ENCODE data around the gene INPP5F.
"Not testable (repeated sequence)": the region's sequence is repeated elsewhere in the genome, so short reads cannot be mapped to it uniquely, and the experiment has no call there.

INPP5F gene

GRCh38 chr10:119821182-119821581 is 95.3 kb downstream of the INPP5F start:
- DNase-seq = no peak

GRCh38 chr10:119824299-119824698 is 98.4 kb downstream of the INPP5F start:
- no peak for DNase-seq

- no peak for DNase-seq
These were observed 100.9 kb downstream of the INPP5F start for GRCh38 chr10:119826771-119827170.

GRCh38 chr10:119827430-119827829 is 101.6 kb downstream of the INPP5F start:
- DNase-seq = no peak

DNA sequence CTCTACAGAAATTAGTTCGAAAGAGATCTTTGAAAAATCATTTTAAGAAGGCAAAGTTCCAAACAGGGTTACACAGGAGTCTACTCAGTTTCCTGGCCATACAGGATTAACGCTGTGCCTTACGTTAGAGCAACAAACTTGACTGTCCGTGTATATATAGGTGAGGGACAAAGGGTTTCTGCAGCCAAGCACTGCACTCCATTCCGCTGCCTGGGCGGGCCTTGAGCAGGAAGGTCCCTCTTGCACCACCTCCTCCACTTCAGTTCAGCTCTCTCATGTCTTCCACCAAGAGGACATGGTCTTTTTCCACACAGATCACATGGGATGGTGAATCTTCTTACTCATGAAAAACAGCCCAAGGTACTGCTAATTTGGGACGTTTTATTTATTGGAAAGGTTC is 103.6 kb downstream of the INPP5F start:
- no peak for DNase-seq

DNA sequence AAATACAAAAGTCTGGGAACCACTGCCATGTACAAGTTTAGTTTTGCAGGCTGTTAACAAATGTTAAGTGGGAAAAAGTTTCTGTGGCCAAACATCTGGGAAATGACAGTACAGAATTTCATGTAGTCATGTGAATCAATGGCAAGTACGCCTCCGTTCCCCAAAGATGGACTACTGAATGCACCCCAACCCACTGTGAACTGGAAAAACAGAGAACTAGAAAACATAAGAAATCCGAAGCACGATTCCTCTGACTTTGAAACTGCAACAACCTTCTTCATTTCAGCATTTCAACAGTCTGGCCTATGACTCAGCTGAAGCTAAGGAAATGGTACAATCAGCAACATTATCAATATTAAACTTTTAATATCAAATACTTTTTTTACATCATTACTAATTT is 105.0 kb downstream of the INPP5F start:
- DNase-seq = no peak

- DNase-seq = no peak
These were observed 105.8 kb downstream of the INPP5F start for GRCh38 chr10:119831656-119832055.

DNA sequence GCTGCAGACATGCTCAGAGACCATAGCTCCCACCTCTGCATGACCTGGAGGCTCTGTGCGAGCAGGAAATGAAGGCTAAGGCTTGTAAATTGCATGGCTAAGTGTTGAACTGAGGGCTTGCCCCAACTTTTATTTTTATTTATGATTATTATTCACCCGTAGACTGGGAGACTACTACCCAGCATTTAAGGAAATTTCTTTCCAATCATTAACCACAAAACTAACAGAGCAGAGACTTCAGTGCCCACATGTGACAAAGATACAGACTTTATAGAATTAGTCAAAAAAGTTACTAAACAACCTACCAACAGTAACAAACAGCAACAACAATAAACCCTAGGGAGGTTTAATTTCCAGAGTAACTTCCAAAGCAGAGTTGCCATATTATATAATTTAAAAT is 107.1 kb downstream of the INPP5F start:
- DNase-seq = no peak

GRCh38 chr10:119834188-119834587 is 108.3 kb downstream of the INPP5F start:
- no peak for DNase-seq

- no peak for DNase-seq
These were observed 119.8 kb downstream of the INPP5F start for GRCh38 chr10:119845656-119846055.

GRCh38 chr10:119849031-119849789 is 123.4 kb downstream of the INPP5F start:
- DNase-seq = no peak

DNA sequence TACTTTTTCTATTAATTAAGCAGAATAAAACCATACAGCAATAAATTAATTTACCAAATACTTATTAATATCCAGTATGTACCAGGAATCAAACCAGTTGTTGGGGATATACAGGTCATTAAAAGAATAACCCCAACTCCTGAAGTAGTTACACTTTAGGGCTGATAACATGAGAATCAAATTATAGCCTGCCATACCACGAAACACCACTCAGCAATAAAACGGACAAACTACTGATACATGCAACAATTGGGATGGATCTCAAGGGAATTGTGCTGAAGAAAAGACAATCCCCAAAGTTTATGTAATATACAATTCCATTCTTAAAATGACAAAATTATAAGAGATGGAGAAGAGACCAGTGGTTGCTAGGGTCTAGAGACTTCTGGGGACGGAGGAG is 124.1 kb downstream of the INPP5F start:
- DNase-seq = no peak

DNA sequence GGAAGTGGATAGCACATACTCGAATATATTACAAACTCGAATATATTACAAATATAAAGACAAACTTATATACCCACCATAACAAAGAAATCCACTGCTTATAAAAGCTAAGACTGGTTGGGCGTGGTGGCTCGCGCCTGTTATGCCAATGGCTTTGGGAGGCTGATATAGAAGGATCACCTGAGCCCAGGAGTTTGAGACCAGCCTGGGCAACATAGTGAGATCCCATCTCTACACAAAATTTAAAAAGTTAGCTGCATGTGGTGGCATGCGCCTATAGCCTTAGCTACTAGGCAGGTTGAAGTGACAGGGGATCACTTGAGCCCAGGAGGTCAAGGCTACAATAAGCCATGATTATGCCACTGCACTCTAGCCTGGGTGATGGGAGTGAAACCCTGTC is 126.4 kb downstream of the INPP5F start:
- no peak for DNase-seq

- no peak for DNase-seq
These were observed 127.0 kb downstream of the INPP5F start for GRCh38 chr10:119852822-119853221.

GRCh38 chr10:119853574-119853973 is 127.7 kb downstream of the INPP5F start:
- DNase-seq = no peak

DNA sequence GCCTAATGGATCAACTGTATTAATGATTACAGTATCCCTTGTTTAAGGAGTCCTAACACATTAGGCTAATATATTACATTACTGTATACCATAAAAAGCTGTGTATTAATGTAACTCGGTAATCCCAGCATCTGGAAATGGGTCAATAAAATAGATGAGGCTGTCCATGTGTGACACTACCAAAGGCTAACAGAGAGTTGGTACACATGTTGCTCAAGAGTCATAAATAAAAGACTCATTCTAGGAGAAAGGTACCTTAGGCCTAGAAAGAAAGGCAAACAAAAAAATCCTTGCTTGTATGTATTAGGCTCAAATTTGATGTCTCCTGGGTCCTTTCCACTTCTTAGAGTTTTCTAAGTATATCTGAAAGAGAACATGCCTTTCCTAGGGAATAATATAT is 132.2 kb downstream of the INPP5F start:
- DNase-seq = no peak

GRCh38 chr10:119859420-119860258 is 133.8 kb downstream of the INPP5F start:
- no peak for DNase-seq

DNA sequence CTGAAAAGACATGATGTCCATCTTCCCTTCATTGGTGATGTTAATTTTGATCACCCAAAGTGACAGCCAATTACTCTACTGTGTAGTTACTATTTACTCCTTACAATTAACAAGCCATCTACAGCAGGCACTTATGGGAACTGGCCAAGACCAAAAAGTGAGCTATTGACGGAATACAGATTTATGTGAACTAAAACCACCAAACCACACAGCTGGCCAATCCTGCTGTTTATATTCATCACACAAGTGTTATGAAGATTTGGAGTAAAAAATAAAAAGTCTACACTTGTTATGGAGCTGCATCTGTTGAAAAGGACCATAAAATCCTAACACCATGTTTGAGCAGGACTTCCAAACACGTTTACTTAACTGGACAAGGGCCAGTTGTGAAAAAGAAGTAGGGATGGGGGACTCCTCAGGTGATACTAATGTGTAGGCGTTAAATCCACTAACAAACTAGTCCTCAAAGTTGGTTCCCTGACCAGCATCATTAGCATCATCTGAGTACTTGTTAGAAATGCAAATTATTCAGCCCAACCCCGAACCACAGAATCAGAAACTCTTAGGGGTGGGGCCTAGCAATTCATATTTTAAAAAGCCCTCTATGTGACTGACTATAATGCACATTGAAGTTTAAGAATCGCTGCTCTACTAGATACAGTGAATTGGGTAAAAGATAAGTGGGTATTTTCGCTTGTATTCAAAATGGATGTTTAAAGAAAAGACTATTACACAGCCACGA is 135.2 kb downstream of the INPP5F start:
- no peak for DNase-seq

DNA sequence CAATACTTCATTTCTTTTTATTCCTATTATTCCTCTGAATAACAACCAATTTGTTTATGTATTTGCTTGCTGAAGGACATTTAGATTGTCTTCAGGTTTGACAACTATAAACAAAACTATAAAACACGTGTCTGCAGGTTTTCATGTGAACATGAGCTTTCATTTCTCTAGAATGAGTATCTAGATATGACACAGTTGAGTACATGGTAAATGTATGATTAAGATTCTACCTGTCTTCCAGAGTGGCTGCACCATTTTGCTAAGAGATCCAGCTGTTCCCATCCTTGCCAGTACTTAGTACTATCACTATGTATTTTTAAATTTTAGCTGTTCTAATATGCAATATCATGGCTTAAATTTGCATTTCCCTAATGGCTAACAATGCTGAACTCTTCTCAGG is 136.7 kb downstream of the INPP5F start:
- no peak for DNase-seq

- DNase-seq = no peak
These were observed 138.2 kb downstream of the INPP5F start for GRCh38 chr10:119863951-119864565.

- no peak for DNase-seq
These were observed 139.9 kb downstream of the INPP5F start for GRCh38 chr10:119865699-119866240.

- DNase-seq = no peak
These were observed 141.5 kb downstream of the INPP5F start for GRCh38 chr10:119867317-119867716.

GRCh38 chr10:119869398-119869797 is 143.5 kb downstream of the INPP5F start:
- not testable (repeated sequence) for DNase-seq

Data from activated naive CD4-positive, alpha-beta T cell treated with anti-CD3 and anti-CD28 coated beads, Interleukin-2, amount 50 U/mL, for 16 hours (primary cell).